ENCODE measurements around the gene NFIB. TPM values are rescaled to one million over a fixed set of nuclear protein-coding genes. Genes with fewer than 3 reads are reported as not detected.

The NFIB gene
- total and polyA plus RNA-seq, 2 of the 13 experiments (the other 11 are each of a cell fraction or from before 2014, with no cell fraction given): 0.98 to 4.6 TPM

- ATAC-seq (no peak), FAIRE-seq (no peak)
- in situ Hi-C loops (cut with HindIII; ENCODE audit: extremely low pct_ligation_motif_present, low pct_unique_long_range_greater_than_20kb): no loop called here
These were observed 217.6 kb downstream of the NFIB start for GRCh38 chr9:14096258-14096922.

GRCh38 chr9:14095277-14095676, 218.7 kb downstream of the NFIB start:
- Histone ChIP-seq H3K27ac (ENCODE audit: extremely low read length, insufficient read depth, low read length) (no peak overlapping the region), H4K20me1 (ENCODE audit: insufficient read depth, low read length) (no peaks in the 10 kb centered on the region), H3K4me1 (ENCODE audit: insufficient read depth, low read length) (no peaks in the 10 kb centered on the region), H3K9ac (ENCODE audit: insufficient read depth, low read depth, low read length) (no peak overlapping the region), H3K27me3 (ENCODE audit: control insufficient read depth in 1 of 2, insufficient read depth in 2 of 2, low read length in 2 of 2) (no peaks in the 10 kb centered on the region), H3K9me3 (ENCODE audit: low read length) (no peaks in the 10 kb centered on the region), H3K36me3 (replicated peaks in 1 of 2; ENCODE audit: control insufficient read depth in 1 of 2, insufficient read depth in 2 of 2, low read length in 2 of 2) (no peaks in the 10 kb centered on the region), H2AFZ (ENCODE audit: low read length) (no peak overlapping the region), H3K4me2 (ENCODE audit: low read depth, low read length) (no peak overlapping the region), H3K4me3 (replicated peaks in 1 of 3; ENCODE audit: insufficient read depth in 1 of 3, low read depth in 2 of 3, low read length in 3 of 3) (no peak overlapping the region), H3K79me2 (ENCODE audit: insufficient read depth, low read length) (no peaks in the 10 kb centered on the region)
- DNase-seq (ENCODE audit: low spot score) (no peak), ATAC-seq (no peak), FAIRE-seq (no peak)
- no TSS peak for BruUV-seq (replicated peaks)
- ChIA-PET CTCF (ENCODE audit: low intra/inter-chr PET ratio, low total read pairs) (no interaction called here), POLR2A (no interaction called here)
- in situ Hi-C loops (cut with HindIII; ENCODE audit: extremely low pct_ligation_motif_present, low pct_unique_long_range_greater_than_20kb) (no loop called here), intact Hi-C loops (cut with micrococcal nuclease; ENCODE audit: unreplicated experiment) (no loop called here)
- no peak for TF ChIP-seq WIZ (CRISPR knock-in tag; IDR thresholded peaks at IDR 0.05)
- no peak for TF ChIP-seq MAFK (conservative IDR thresholded peaks at IDR 0.05 in 1 of 2, IDR thresholded peaks at IDR 0.05 in 1 of 2; ENCODE audit: low read length in 2 of 2)
- no peak for TF ChIP-seq ZNF501 (CRISPR knock-in tag; IDR thresholded peaks at IDR 0.05)
- no peak for TF ChIP-seq ZFP91 (CRISPR knock-in tag; IDR thresholded peaks at IDR 0.05; ENCODE audit: borderline replicate concordance)
- no peak for TF ChIP-seq CHD4 (IDR thresholded peaks at IDR 0.05; ENCODE audit: borderline replicate concordance, low read length)
- no peak for TF ChIP-seq TCF7L2 (IDR thresholded peaks at IDR 0.05; ENCODE audit: low read depth, low read length)
- TF ChIP-seq CBX5 (CRISPR knock-in tag; IDR thresholded peaks at IDR 0.05; ENCODE audit: borderline replicate concordance): no peak
- no peak for TF ChIP-seq ZNF792 (CRISPR knock-in tag; IDR thresholded peaks at IDR 0.05)
- TF ChIP-seq ATF3 (CRISPR knock-in tag; IDR thresholded peaks at IDR 0.05): no peak
- TF ChIP-seq ZNF670 (CRISPR knock-in tag; IDR thresholded peaks at IDR 0.05; ENCODE audit: borderline replicate concordance): no peak
- TF ChIP-seq, protein P1, sequence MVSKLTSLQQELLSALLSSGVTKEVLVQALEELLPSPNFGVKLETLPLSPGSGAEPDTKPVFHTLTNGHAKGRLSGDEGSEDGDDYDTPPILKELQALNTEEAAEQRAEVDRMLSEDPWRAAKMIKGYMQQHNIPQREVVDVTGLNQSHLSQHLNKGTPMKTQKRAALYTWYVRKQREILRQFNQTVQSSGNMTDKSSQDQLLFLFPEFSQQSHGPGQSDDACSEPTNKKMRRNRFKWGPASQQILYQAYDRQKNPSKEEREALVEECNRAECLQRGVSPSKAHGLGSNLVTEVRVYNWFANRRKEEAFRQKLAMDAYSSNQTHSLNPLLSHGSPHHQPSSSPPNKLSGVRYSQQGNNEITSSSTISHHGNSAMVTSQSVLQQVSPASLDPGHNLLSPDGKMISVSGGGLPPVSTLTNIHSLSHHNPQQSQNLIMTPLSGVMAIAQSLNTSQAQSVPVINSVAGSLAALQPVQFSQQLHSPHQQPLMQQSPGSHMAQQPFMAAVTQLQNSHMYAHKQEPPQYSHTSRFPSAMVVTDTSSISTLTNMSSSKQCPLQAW (CRISPR knock-in tag; IDR thresholded peaks at IDR 0.05): no peak
- TF ChIP-seq STAG1 (CRISPR knock-in tag; IDR thresholded peaks at IDR 0.05): no peak
- no peak for TF ChIP-seq PPARG (CRISPR knock-in tag; conservative IDR thresholded peaks at IDR 0.05)

More at GRCh38 chr9:14096258-14096922, 217.6 kb downstream of the NFIB start:
- intact Hi-C loops (cut with micrococcal nuclease; ENCODE audit: unreplicated experiment): no loop called here
- H2AFZ ChIP-seq (ENCODE audit: low read length): no peak overlapping the region
- H3K9me3 ChIP-seq (ENCODE audit: low read length): no peaks in the 10 kb centered on the region
- H4K20me1 ChIP-seq (ENCODE audit: insufficient read depth, low read length): no peaks in the 10 kb centered on the region
- H3K9ac ChIP-seq (ENCODE audit: insufficient read depth, low read depth, low read length): no peak overlapping the region
- no peak overlapping the region for H3K4me2 ChIP-seq (ENCODE audit: low read depth, low read length)
- H3K4me3 ChIP-seq (replicated peaks in 1 of 3; ENCODE audit: insufficient read depth in 1 of 3, low read depth in 2 of 3, low read length in 3 of 3): no peak overlapping the region
- BruUV-seq (replicated peaks): no TSS peak
- no peaks in the 10 kb centered on the region for H3K36me3 ChIP-seq (replicated peaks in 1 of 2; ENCODE audit: control insufficient read depth in 1 of 2, insufficient read depth in 2 of 2, low read length in 2 of 2)
- H3K27me3 ChIP-seq (ENCODE audit: control insufficient read depth in 1 of 2, insufficient read depth in 2 of 2, low read length in 2 of 2): no peaks in the 10 kb centered on the region
- CTCF ChIA-PET (ENCODE audit: low intra/inter-chr PET ratio, low total read pairs): no interaction called here
- POLR2A ChIA-PET: no interaction called here
- no peak for DNase-seq (ENCODE audit: low spot score)
- H3K27ac ChIP-seq (ENCODE audit: extremely low read length, insufficient read depth, low read length): no peak overlapping the region
- H3K79me2 ChIP-seq (ENCODE audit: insufficient read depth, low read length): no peaks in the 10 kb centered on the region
- TF ChIP-seq KLF11 (CRISPR knock-in tag; IDR thresholded peaks at IDR 0.05) (no peak), ZNF652 (CRISPR knock-in tag; IDR thresholded peaks at IDR 0.05; ENCODE audit: borderline replicate concordance, low read depth) (0 out of 2 replicates have a peak, but pooled peaks have one; percentile 16), SALL2 (CRISPR knock-in tag; IDR thresholded peaks at IDR 0.05) (no peak), EED (CRISPR knock-in tag; IDR thresholded peaks at IDR 0.05) (no peak), ZKSCAN1 (IDR thresholded peaks at IDR 0.05; ENCODE audit: low read length) (no peak)
- 44% methylated on average over 15 of the region's 15 CpGs for WGBS (ENCODE audit: low lambda C conversion rate)
- H3K4me1 ChIP-seq (ENCODE audit: insufficient read depth, low read length): no peaks in the 10 kb centered on the region

Data from HepG2 (cell line).